Measurements from ENCODE around the gene OGDHL.

Gene OGDHL

DNA sequence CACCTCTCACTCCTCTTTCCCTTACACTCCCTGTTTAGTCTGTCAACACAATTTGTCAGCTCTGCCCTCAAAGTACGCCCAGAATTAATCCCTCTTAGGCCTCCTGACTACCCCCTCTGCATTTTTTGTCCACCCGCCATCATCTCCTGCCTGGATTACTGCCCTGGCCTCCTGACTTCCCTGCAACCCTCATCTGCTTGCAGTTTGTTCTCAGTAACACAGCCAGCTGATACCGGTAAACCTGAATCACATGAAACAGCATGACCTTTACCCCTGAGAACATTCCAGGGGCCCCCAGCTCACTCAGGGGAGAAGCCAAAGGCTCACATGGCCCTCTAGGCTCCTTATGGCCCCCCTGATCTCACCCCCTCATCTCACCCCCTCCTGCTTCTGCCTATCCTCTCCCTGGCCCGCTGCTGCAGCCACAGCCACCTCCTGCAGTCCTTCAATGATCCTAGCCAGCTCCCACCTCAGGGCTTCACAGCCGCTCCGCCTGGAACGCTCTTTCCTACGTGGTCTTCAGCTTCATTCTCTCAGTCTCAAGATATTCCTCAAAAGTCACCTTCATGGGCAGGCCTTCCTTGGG is 73.8 kb downstream of the OGDHL start:
- H2BK15ac ChIP-seq (ENCODE audit: low read length): no peak overlapping the region
- DNase-seq (ENCODE audit: low spot score): no peak
- H3K27ac ChIP-seq (replicated peaks; ENCODE audit: low read length): no peak overlapping the region
- H4K91ac ChIP-seq (ENCODE audit: low read depth, low read length, poor library complexity): no peak overlapping the region
- H3K14ac ChIP-seq (ENCODE audit: low read length): no peak overlapping the region
- H2BK5ac ChIP-seq (ENCODE audit: low read length): no peak overlapping the region
- no peak overlapping the region for H3K4me2 ChIP-seq (ENCODE audit: insufficient read depth, low read length, poor library complexity, severe bottlenecking)
- peaks cover 0 to 59% (median 33%) of the 10 kb centered on the region in 3 experiments for H3K27me3 ChIP-seq (ENCODE audit: control insufficient read depth in 3 of 3, insufficient read depth in 3 of 3, low read depth in 1 of 3, low read length in 3 of 3)
- peaks cover 0 to 7% of the 10 kb centered on the region in 2 donors for H3K4me1 ChIP-seq (ENCODE audit: control insufficient read depth in 2 of 2, insufficient read depth in 1 of 2, low read depth in 1 of 2, low read length in 2 of 2)
- H3K9me3 ChIP-seq (replicated peaks in 1 of 2; ENCODE audit: control insufficient read depth in 2 of 2, insufficient read depth in 1 of 2, low read depth in 1 of 2, low read length in 2 of 2): peaks cover 6 to 8% of the 10 kb centered on the region in 2 donors
- no peak overlapping the region for H3K18ac ChIP-seq (ENCODE audit: low read length)
- H2BK12ac ChIP-seq (ENCODE audit: low read length): no peak overlapping the region
- H2BK120ac ChIP-seq (ENCODE audit: low read depth, low read length): no peak overlapping the region
- no peak overlapping the region for H2AFZ ChIP-seq (ENCODE audit: low read length)
- H4K8ac ChIP-seq (ENCODE audit: low read depth, low read length): no peak overlapping the region
- H3K79me1 ChIP-seq (ENCODE audit: low read depth, low read length): peaks cover 1% of the 10 kb centered on the region
- no peak overlapping the region for H3K4ac ChIP-seq (ENCODE audit: low read length)
- WGBS, 2 donors (ENCODE audit: extremely low coverage in 2 of 2, insufficient read length in 2 of 2, insufficient replicate concordance in 1 of 2): no CpG with 5 or more reads among the region's 8 CpGs
- no peak overlapping the region for H3K4me3 ChIP-seq (ENCODE audit: low read length in 2 of 2)
- no peaks in the 10 kb centered on the region for H3K36me3 ChIP-seq (replicated peaks in 1 of 2; ENCODE audit: control insufficient read depth in 2 of 2, insufficient read depth in 2 of 2, low read length in 2 of 2)
- no peak overlapping the region for H3K23ac ChIP-seq (ENCODE audit: low read depth, low read length, poor library complexity)
- no peak overlapping the region for H2AK5ac ChIP-seq (ENCODE audit: low read depth, low read length)
- no peak overlapping the region for H3K9ac ChIP-seq (ENCODE audit: low read depth, low read length, poor library complexity)

DNA sequence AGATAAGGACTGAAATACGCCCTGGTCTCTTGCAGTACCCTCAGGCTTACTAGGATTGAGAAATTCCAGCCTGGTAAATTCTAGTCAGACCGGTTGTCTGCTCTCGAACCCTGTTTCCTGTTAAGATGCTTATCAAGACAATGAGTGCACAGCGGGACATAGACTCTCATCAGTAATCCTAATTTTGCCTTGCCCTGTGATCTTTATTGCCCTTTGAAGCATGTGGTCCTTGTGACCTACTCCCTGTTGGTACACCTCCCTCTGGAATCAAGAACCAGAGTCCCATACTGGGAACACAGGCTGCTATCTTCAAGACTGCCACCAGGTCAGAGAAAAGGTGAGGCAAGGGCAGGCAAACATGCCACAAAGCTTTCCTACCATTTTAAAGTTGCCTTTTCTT is 75.5 kb downstream of the OGDHL start:
- Histone ChIP-seq H3K4me1 (ENCODE audit: control insufficient read depth in 2 of 2, insufficient read depth in 1 of 2, low read depth in 1 of 2, low read length in 2 of 2) (peaks cover 0 to 7% of the 10 kb centered on the region in 2 donors), H2BK15ac (ENCODE audit: low read length) (no peak overlapping the region), H3K36me3 (replicated peaks in 1 of 2; ENCODE audit: control insufficient read depth in 2 of 2, insufficient read depth in 2 of 2, low read length in 2 of 2) (no peaks in the 10 kb centered on the region), H2BK12ac (ENCODE audit: low read length) (no peak overlapping the region), H2AFZ (ENCODE audit: low read length) (no peak overlapping the region), H2BK5ac (ENCODE audit: low read length) (no peak overlapping the region), H3K18ac (ENCODE audit: low read length) (no peak overlapping the region), H4K8ac (ENCODE audit: low read depth, low read length) (no peak overlapping the region), H3K79me1 (ENCODE audit: low read depth, low read length) (peaks cover 1% of the 10 kb centered on the region), H3K4me2 (ENCODE audit: insufficient read depth, low read length, poor library complexity, severe bottlenecking) (no peak overlapping the region), H3K9ac (ENCODE audit: low read depth, low read length, poor library complexity) (no peak overlapping the region), H3K4ac (ENCODE audit: low read length) (no peak overlapping the region), H3K23ac (ENCODE audit: low read depth, low read length, poor library complexity) (no peak overlapping the region), H3K9me3 (replicated peaks in 1 of 2; ENCODE audit: control insufficient read depth in 2 of 2, insufficient read depth in 1 of 2, low read depth in 1 of 2, low read length in 2 of 2) (peaks cover 6 to 8% of the 10 kb centered on the region in 2 donors), H2BK120ac (ENCODE audit: low read depth, low read length) (no peak overlapping the region), H3K4me3 (ENCODE audit: low read length in 2 of 2) (no peak overlapping the region), H2AK5ac (ENCODE audit: low read depth, low read length) (no peak overlapping the region), H3K27ac (replicated peaks; ENCODE audit: low read length) (no peak overlapping the region), H3K14ac (ENCODE audit: low read length) (no peak overlapping the region), H3K27me3 (ENCODE audit: control insufficient read depth in 3 of 3, insufficient read depth in 3 of 3, low read depth in 1 of 3, low read length in 3 of 3) (peaks cover 0 to 47% (median 32%) of the 10 kb centered on the region in 3 experiments), H4K91ac (ENCODE audit: low read depth, low read length, poor library complexity) (no peak overlapping the region)
- no CpG with 5 or more reads among the region's 4 CpGs for WGBS, 2 donors (ENCODE audit: extremely low coverage in 2 of 2, insufficient read length in 2 of 2, insufficient replicate concordance in 1 of 2)
- DNase-seq (ENCODE audit: low spot score): no peak
